ENCODE measurements around the gene MYO1E. TPM values are rescaled to one million over a fixed set of nuclear protein-coding genes. Genes with fewer than 3 reads are reported as not detected.

MYO1E gene
- total RNA-seq, 1 donor from 2014 or later: 23.6 TPM

DNA sequence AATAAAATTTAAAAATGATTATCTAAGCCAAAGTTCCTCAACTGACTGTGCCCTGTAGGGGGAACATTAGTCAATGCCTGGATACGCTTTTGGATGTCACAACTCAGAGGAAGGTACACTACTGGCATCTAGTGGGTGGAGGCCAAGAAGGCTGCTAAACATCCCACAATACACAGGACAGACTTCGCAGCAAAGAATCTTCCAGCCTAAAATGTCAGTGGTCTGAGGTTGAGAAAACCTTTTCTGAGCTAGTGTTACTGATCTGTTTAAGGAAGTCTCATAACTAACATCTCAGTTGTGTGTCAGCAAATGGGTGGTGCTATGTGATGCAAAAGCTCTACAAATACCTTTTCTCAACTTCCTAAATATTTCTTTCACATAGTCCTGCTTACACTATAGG is 186.9 kb downstream of the MYO1E start:
- Histone ChIP-seq H3K4me1 (no peaks in the 10 kb centered on the region), H3K27me3 (ENCODE audit: low read depth) (no peaks in the 10 kb centered on the region), H3K27ac (replicated peaks) (no peak overlapping the region), H3K36me3 (peaks cover 73% of the 10 kb centered on the region), H3K9me3 (replicated peaks) (peaks cover 18% of the 10 kb centered on the region), H3K4me3 (no peak overlapping the region)
- TF ChIP-seq, protein P1, sequence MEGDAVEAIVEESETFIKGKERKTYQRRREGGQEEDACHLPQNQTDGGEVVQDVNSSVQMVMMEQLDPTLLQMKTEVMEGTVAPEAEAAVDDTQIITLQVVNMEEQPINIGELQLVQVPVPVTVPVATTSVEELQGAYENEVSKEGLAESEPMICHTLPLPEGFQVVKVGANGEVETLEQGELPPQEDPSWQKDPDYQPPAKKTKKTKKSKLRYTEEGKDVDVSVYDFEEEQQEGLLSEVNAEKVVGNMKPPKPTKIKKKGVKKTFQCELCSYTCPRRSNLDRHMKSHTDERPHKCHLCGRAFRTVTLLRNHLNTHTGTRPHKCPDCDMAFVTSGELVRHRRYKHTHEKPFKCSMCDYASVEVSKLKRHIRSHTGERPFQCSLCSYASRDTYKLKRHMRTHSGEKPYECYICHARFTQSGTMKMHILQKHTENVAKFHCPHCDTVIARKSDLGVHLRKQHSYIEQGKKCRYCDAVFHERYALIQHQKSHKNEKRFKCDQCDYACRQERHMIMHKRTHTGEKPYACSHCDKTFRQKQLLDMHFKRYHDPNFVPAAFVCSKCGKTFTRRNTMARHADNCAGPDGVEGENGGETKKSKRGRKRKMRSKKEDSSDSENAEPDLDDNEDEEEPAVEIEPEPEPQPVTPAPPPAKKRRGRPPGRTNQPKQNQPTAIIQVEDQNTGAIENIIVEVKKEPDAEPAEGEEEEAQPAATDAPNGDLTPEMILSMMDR (IDR thresholded peaks at IDR 0.05; ENCODE audit: borderline replicate concordance): no peak
- no peak for DNase-seq
- intact Hi-C loops (cut with micrococcal nuclease): no loop called here

DNA sequence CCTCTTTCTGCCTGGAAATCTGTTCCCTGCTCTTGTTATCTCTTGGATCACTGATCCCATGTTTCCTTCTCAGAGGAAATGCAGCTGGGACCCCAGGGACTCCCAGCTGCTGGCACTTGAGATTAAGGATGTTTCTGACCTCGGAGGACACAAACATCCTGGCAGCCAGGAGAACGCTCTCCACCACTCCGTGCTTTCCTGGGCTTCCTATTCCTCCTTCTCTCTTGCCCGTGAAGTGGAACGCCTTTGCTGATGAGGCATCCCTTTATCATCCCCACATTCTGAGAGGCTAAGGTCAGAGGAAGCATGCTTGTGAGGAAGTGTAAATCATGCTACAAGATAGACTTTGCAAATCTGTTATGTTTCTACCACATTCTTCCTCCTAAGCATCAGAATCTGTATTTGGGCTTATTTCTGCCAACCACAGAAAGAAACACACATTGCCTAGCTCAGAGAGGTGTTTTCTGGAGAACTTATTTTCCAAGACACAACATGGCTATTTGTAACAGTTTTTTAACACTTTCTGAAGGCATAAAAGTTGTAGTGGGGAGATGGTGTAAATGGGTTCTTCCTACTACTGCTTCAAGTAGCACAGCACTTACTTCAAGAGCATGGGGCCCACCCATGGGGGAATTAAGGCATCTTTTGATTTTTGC is 191.6 kb downstream of the MYO1E start:
- H3K36me3 ChIP-seq: peaks cover 49% of the 10 kb centered on the region
- H3K4me1 ChIP-seq: no peaks in the 10 kb centered on the region
- no peak overlapping the region for H3K4me3 ChIP-seq
- H3K27me3 ChIP-seq (ENCODE audit: low read depth): no peaks in the 10 kb centered on the region
- H3K27ac ChIP-seq (replicated peaks): no peak overlapping the region
- peaks cover 18% of the 10 kb centered on the region for H3K9me3 ChIP-seq (replicated peaks)
- no peak for DNase-seq
- TF ChIP-seq, protein P1 (IDR thresholded peaks at IDR 0.05; ENCODE audit: borderline replicate concordance): no peak
- intact Hi-C loops (cut with micrococcal nuclease): no loop called here

DNA sequence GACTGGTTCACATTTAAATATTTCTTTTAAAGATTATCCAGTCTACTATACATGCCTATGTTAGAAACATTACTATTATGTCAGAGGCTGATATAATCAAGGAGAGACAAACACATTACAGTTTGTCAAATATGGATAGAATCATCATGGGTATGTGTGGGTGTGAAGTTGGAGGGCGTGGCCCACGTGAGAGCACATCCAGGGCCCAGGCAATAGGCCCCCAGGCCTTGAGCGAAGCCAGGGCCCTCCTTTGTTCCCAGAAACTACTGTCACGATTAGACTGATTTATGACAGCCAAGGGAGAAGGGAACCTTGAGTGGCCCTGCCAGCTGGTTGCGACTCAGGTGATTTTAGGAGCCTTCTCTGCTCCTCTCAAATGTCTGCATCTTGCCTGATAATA is 193.0 kb downstream of the MYO1E start:
- Histone ChIP-seq H3K36me3 (peaks cover 49% of the 10 kb centered on the region), H3K27ac (replicated peaks) (no peak overlapping the region)
- intact Hi-C loops (cut with micrococcal nuclease): no loop called here

DNA sequence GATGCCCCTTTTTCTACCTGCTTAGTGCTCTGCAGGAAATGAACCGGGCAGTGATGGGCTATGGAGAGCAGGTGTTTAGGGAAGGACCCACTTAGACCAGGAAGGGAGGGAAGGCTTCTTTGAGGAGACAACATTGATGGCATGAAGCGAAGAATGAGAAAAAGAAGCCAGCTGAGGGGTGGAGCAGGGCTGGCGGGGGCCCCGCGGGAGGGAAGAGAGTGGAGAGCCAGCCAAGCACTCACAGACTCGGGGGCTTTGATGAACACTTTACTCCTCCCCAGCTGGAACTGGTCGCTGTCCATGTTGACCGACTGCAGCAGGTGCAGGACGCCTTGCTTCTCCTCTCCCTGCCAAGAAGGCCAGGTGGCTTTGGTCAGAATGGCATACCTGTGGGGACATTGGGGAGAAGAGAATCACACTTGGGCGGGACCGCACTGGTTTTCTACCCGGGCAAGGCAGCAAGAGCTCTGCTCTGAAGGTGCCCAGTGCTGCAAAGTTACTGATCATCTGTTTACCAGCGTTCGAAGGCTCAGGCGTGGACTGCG is 194.4 kb downstream of the MYO1E start:
- TF ChIP-seq, protein P1 (IDR thresholded peaks at IDR 0.05; ENCODE audit: borderline replicate concordance): no peak
- intact Hi-C loops (cut with micrococcal nuclease): no loop called here
- no peak for DNase-seq
- Histone ChIP-seq H3K4me3 (no peak overlapping the region), H3K9me3 (replicated peaks) (peaks cover 18% of the 10 kb centered on the region), H3K27ac (replicated peaks) (no peak overlapping the region), H3K27me3 (ENCODE audit: low read depth) (no peaks in the 10 kb centered on the region), H3K36me3 (peaks cover 44% of the 10 kb centered on the region), H3K4me1 (peaks cover 11% of the 10 kb centered on the region)

More for the DNA sequence above, 193.0 kb downstream of the MYO1E start:
- peaks cover 11% of the 10 kb centered on the region for H3K4me1 ChIP-seq
- peaks cover 18% of the 10 kb centered on the region for H3K9me3 ChIP-seq (replicated peaks)
- TF ChIP-seq, protein P1 (IDR thresholded peaks at IDR 0.05; ENCODE audit: borderline replicate concordance): no peak
- no peaks in the 10 kb centered on the region for H3K27me3 ChIP-seq (ENCODE audit: low read depth)
- no peak for DNase-seq
- H3K4me3 ChIP-seq: no peak overlapping the region

DNA sequence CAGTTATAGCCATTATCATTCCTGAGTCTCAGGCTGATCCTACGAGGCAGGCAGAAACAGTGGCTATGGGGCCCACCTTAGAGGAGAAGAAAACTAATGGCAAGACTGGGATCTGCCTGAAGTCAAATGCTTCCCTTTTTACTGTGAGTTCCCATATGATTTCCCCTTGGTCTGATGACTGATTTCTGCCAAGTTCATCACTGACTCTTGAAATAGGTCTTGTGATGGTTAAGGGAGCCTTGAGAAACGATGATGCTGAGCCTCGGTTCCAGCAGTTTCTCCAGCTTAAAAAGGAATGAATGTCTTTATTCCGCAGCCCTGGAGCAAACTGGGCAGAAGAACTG is 195.4 kb downstream of the MYO1E start:
- H3K27me3 ChIP-seq (ENCODE audit: low read depth): no peaks in the 10 kb centered on the region
- H3K36me3 ChIP-seq: peaks cover 44% of the 10 kb centered on the region
- TF ChIP-seq, protein P1 (IDR thresholded peaks at IDR 0.05; ENCODE audit: borderline replicate concordance): no peak
- peaks cover 12% of the 10 kb centered on the region for H3K9me3 ChIP-seq (replicated peaks)
- no peak overlapping the region for H3K4me3 ChIP-seq
- H3K4me1 ChIP-seq: peaks cover 11% of the 10 kb centered on the region
- intact Hi-C loops (cut with micrococcal nuclease): no loop called here
- H3K27ac ChIP-seq (replicated peaks): no peak overlapping the region
- DNase-seq: no peak
